Frontal cortex (tissue), 4 donors: ENCODE data around the gene MCRIP1. TPM values are rescaled to one million over a fixed set of nuclear protein-coding genes. Genes with fewer than 3 reads are reported as not detected.

Experiments used
- DNase-seq, 2 donors: peaks; one replicate each; pipeline ENCODE4 v3.0.0; 2012; ENCODE audit warnings: low spot score in 2 of 2
- FAIRE-seq: peaks from 2 replicates; lab custom pipeline; 2012; peaks lifted over from hg19 to GRCh38; lab: Jason Lieb, UNC
- total RNA-seq: library from RNA; depleted of rRNA; stranded (reverse); fragments of >200 nt; gene quantifications from one replicate; pipeline ENCODE4 v1.2.3, GENCODE V29; 2014
- donor health status: control.
- donor health status: control.
- donor health status: control.

The MCRIP1 gene
- total RNA-seq, 1 donor from 2014 or later: 86.4 TPM

DNA sequence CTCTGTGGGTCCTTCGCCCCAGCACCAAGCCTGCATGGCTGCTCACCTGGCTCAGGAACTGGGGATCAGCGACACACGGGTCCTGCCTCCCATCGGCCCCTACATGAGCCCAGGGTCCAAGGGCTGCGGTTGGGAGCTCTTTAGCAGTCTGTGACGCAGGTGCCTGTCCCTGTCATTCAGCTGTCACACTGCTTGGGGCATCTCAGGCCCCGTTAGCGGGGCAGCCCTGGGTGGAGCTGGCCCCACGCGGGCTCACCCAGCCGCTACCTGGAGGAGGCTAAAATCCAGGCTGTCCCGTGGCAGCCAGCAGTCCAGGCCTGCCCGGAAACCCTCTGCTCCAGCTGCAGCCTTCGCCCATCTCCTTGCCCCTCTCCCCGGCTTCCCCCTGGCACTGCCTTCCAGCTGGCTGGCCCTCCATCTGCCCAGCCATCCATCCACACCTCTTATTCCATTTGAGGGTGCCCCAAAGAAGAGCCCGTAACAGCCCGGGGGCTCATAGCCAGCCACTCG lies 25.8 kb downstream of the MCRIP1 start:
- DNase-seq: no peak

DNA sequence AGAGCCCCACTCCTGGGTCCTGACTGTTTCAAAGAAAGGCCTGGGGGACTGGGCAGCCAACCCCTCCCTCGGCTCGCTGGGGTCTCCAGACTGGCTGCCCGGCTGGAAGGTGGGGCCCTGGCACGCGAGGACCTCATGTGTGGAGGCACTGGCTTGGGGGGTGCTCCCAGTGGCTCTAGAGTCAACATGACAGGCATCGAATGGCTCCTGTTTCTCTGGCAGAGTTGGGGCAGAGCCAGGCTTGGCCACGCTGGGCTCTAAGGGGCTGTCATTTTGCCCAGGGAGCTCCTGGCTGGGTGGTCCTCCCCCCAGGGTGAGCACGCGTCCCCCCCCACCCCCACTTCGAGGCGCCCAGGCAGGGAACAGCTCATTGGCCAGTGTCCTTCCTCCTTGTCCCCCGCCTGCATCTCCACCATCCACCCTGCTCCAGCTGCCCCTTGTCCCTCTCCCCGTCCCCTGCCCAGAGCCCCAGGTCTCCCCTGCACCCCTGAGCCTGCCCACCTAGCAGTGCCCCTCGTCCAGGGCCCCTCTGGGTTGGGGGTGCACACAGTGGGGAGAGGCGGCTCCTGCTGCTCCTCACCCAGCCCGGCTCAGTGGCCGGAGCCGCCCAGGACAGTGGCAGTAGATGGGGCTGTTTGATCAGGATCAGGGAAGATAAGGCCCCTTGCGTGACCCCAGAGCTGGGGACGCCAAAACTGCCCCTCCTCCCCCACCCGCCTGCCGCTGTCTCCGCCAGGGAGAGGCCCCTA lies 26.5 kb downstream of the MCRIP1 start:
- DNase-seq (no peak), FAIRE-seq (no peak)

More for the DNA sequence above, 25.8 kb downstream of the MCRIP1 start:
- FAIRE-seq: no peak

DNA sequence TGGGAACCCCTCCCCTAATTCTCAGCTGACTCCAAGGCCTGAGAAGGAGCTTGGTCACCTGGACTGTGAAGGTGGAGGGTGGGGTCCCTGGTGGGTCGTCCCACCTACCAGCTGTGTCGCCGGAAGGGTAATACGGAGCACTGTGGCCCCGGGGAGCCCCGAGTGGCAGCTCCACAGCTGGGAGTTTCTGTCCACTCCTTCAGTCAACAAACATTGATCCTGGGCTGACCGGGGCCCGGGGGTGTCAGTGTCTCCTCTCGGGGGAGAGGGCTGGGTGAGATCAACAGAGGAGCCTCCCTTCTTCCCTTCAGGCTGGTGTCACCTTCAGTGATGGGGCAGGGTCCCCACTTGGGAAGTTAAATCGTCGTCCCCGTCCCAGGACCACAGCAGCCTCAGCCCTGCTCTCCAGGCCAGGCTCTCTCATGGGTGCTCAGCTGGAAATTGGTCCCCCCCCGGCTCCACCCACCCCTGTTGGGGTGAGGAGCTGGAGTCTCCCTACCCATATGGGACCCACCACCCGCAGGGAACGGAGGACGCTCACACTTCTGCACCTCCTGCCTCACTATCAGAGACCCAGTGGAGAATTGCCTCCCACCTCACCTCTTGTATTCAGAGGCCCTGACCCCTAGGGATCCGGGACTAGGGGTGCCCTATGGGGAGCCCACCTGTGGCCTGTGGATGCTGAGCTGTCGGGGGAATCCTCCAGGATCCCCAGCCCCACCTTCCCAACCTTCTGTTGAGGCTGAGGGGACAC lies 27.2 kb downstream of the MCRIP1 start:
- FAIRE-seq (no peak), DNase-seq (no peak)

DNA sequence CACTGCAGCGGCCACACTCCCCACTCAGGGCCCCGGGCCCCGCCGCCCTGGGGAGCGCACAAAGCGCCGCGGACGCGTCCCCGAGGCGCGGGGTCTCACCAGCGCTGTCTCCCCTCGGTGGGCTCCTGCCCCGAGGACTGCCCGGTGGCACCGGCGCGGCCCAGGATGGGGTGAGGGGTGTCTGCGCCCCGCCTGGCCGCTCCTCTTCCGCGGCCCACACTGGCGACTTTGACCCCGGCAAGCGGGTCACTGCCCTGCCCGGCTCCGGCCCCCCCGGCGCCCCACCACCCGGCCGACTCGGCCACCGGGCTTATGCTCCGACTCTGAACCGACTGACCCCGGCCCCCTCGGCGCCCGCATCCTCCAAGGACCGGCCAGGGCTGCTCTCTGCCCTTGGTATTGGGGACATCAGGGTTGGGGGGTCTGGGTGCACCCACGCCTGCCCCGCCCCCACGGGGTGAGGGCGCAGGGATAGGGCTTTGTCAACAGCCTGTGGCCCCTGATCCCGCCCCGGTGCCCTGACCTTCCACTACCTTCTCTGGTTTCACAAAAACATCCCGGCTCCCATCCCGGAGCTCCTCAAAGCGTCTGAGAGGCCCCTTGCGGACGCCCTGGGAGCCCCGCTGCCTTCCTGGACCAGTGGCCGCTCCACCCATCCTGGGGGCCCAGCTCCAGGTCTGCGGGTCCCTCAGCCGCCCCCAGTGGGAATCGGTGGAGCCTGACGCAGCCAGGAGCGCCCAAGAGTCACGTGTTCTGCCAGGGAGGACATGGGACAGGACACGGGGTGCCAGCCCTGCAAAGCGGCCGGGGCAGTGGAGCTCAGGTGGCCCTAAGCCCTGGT lies 28.3 kb downstream of the MCRIP1 start:
- no peak for DNase-seq
- no peak for FAIRE-seq

DNA sequence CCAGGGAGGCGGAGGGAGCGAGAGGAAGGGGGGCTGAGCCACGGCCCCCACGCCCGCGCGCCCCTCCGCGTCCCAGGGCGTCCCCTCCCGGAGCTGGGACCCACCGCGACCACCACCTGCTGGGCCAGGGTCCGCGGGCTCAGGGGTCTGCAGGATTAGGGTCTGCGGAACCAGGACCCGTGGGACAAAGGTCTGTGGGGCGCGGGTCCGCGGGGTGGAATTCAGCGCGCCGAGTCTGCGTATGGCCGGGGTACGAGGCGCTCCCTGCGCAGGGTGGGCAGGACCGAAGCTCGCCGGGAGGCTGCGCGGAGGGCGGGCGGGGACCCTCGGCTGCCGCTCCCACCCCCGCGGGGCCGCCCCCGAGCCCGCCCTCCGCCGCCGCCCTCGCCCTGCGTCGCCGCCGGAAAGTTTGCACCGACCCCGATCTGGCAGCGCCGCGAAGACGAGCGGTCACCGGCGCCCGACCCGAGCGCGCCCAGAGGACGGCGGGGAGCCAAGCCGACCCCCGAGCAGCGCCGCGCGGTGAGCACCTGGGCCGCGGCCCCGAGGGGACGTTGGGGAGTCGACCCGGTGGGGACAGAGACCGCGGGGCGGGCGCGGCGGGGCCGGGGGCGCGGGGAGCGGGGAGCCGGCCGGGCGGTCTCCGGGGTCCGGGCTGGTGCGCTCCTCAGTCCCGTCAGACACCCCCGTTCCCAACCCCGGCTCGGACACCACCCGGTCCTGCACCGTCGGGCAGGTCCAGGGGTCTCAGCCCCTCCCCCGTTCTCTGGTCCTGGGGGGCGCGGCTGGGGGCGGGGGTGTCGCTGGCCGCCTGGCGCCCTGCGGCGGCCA lies 29.1 kb downstream of the MCRIP1 start, which contains the start of gene GCGR:
TSS of gene GCGR (plus strand) at position 423 of the 831 bp plus-strand sequence. CDS start 4,869 bp downstream, outside the sequence.
- DNase-seq (no peak), FAIRE-seq (no peak)

DNA sequence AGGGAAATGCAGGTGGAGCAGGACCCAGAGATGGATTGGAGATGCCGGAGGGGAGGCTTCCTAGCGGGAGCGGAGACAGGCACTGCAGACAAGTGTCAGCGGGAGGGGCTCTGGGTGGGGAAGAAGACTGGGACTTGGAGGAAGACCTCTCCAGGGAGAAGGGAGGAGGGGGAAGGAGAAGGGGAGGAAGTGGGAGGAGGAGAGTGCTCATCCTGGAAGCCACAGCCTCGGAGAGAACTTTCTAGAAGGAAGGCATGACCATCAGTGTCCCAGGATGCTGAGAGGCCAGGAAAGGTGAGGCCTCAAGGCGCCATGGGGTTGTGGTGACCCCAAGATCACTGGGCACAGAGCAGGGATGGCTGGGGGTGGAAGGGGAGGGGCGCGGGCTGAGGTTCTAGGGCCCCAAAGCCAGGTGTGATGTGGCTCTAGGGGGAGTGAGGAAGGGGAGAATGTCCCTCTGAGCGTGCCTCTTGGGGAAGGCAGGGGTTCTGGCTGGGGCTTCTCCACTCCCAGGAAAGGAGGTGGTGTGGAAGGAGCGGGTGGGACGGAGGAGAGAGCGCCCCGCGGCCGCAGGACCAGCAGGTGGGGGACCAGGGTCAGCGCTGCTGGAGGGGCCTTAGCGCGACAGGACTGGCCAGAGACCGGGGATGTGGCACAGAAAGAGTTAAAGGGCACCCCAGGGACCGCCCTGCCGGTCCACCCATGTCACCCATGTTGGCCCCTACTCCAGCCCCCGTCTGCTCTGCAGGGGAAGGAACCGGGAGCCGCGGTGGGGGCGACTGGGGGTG lies 30.0 kb downstream of the MCRIP1 start:
- FAIRE-seq (no peak), DNase-seq (no peak)

DNA sequence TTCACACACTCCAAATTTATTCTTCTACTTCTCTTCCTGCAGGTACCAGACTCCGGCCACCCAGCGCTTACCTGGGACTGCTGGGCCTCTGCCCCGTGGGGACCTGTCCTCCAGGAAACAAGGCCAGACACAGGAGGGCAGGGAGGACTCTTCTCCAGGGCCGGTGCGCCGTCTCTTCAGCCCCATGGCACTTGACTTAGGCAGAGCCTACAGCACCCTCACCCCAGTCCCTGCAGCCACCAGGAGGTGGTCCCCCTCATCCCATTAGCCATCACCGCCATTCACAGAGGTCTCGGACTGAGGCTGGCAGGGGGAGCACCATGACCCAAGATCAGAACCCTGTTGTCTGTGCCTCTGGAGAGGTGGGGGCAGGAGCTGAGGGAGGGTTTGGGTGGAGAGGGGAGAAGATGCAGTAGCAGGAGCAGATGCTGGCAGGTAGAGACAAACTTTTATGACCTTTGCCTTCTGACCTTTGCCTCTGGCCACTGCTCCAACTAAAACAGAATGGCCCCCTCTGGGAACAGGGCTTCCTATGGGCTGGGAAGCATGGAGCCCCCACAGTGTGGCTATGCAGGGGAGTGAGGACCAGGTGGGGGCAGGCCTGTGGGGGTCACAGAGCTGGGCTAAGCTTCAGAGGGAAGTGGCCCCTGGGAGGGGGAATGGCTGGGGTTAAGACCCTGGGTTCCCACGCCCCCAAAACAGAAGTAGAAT lies 30.9 kb downstream of the MCRIP1 start:
- DNase-seq: no peak
- no peak for FAIRE-seq

DNA sequence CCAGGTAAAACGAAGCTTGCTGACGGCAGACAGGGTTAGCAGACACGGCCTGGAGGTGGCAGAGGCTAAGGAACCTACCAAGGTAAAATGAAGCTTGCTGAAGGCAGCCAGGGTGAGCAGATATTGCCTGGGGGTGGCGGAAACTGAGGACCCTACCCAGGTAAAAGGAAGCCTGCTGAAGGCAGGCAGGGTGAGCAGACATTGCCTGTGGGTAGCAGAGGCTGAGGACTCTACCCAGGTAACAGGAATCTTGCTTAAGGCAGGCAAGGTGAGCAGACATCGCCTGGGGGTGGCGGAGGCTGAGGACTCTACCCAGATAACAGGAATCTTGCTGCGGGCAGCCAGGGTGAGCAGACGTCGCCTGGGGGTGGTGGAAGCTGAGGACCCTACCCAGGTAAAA lies 31.8 kb downstream of the MCRIP1 start:
- FAIRE-seq: no peak
- DNase-seq: no peak

DNA sequence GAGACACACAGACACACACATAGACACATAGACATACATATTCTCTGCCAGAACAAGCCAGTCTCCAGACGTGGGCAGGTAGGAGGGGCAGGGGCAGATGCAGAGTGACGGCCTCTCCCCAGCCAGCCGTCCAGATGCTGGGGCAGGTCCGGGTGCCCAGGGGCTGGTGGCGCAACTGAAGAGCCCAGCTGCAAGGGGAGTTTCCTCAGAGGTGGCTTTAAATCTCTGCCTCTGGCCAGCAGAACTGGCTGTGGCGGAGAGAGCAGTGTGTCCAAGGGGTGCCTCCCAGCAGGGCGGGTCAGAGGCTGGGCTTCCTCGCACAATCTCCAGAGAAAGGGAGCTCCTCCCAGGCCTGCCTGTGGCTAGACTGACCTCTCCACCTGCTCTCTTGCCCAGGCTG lies 38.6 kb downstream of the MCRIP1 start:
- no peak for DNase-seq
- FAIRE-seq: no peak

DNA sequence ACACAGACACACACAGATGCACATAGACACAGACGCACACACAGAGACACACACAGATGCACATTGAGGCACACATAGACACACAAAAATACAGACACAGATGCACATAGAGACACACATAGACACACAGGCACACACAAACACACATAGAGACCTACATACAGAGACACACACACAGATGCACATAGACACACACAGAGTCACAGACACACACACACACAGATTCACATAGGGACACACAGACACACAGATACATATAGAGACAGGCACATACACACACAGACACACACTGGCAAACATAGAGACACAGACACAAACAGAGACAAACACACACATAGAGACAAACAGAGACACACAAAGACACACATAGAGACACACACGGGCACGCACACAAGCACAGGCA lies 39.0 kb downstream of the MCRIP1 start:
- DNase-seq (no peak), FAIRE-seq (no peak)

DNA sequence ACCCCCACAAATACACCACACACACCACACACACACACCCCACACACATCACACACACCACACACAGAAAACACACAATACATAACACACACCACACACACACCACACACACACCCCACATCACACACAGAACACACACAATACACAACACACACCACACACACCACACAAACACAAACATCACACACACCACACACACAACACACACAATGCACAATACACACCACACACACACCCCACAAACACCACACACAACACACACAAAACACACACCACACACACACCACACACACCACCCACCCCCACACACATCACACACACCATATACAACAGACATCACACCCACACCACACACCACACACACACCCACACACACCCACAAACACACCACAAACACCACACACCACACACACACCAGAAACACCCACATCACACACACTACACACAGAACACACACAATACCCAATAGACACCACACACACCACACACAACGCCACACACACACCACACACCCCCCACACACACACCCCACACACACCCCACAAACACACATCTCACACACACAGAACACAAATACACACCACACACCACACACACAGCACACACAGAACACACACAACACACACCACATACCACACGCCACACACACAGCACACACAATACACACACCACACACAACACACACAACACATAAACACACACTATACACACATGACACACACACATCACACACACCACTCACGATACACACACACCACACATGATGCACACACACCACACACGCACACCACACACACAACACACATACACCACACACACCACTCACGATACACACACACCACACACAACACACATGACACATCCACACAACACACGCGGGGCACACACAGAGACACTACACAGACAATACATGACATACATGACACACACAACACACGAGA lies 40.1 kb downstream of the MCRIP1 start:
- FAIRE-seq: no peak
- no peak for DNase-seq

Other genes starting within 250 kb of the MCRIP1 start
- 39.9 TPM for gene NPLOC4, start 196.2 kb downstream of the MCRIP1 start, total RNA-seq
- not detected for gene TSPAN10, start 196.1 kb downstream of the MCRIP1 start, total RNA-seq
- gene PDE6G, start 176.7 kb downstream of the MCRIP1 start, total RNA-seq: not detected
- 8.2 TPM for gene OXLD1, start 166.7 kb downstream of the MCRIP1 start, total RNA-seq
- 6.1 TPM for gene CCDC137, start 166.6 kb downstream of the MCRIP1 start, total RNA-seq
- 40.4 TPM for gene ARL16, start 149.5 kb downstream of the MCRIP1 start, total RNA-seq
- 44.4 TPM for gene HGS, start 149.3 kb downstream of the MCRIP1 start, total RNA-seq
- 4.9 TPM for gene MRPL12, start 129.9 kb downstream of the MCRIP1 start, total RNA-seq
- gene SLC25A10, start 121.0 kb downstream of the MCRIP1 start, total RNA-seq: 4.9 TPM
- not detected for gene GCGR, start 29.1 kb downstream of the MCRIP1 start, total RNA-seq
- not detected for gene PPP1R27, start 1.8 kb upstream of the MCRIP1 start, total RNA-seq
- gene P4HB, start 27.2 kb upstream of the MCRIP1 start, total RNA-seq: 66.0 TPM
- 22.4 TPM for gene ARHGDIA, start 38.0 kb upstream of the MCRIP1 start, total RNA-seq
- 92.1 TPM for gene ALYREF, start 58.3 kb upstream of the MCRIP1 start, total RNA-seq
- gene ANAPC11, start 58.4 kb upstream of the MCRIP1 start, total RNA-seq: 60.3 TPM
- gene NPB, start 68.9 kb upstream of the MCRIP1 start, total RNA-seq: 1.2 TPM
- gene PCYT2, start 78.1 kb upstream of the MCRIP1 start, total RNA-seq: 28.9 TPM
- gene SIRT7, start 84.9 kb upstream of the MCRIP1 start, total RNA-seq: 8.6 TPM
- 13.9 TPM for gene MAFG, start 94.4 kb upstream of the MCRIP1 start, total RNA-seq
- 15.9 TPM for gene PYCR1, start 104.0 kb upstream of the MCRIP1 start, total RNA-seq
- gene MYADML2, start 113.9 kb upstream of the MCRIP1 start, total RNA-seq: 0.41 TPM
- gene NOTUM, start 127.9 kb upstream of the MCRIP1 start, total RNA-seq: under 0.01 TPM
- gene ASPSCR1, start 144.3 kb upstream of the MCRIP1 start, total RNA-seq: 13.5 TPM
- gene CENPX, start 189.6 kb upstream of the MCRIP1 start, total RNA-seq: 31.0 TPM
- gene LRRC45, start 190.0 kb upstream of the MCRIP1 start, total RNA-seq: 14.3 TPM
- gene RAC3, start 198.4 kb upstream of the MCRIP1 start, total RNA-seq: 110 TPM
- gene DCXR, start 204.4 kb upstream of the MCRIP1 start, total RNA-seq: 25.7 TPM
- gene RFNG, start 218.5 kb upstream of the MCRIP1 start, total RNA-seq: 21.2 TPM
- 73.8 TPM for gene GPS1, start 218.6 kb upstream of the MCRIP1 start, total RNA-seq
- gene DUS1L, start 232.5 kb upstream of the MCRIP1 start, total RNA-seq: 18.8 TPM